Motor neuron (in vitro differentiated cells): ENCODE results near the gene TRIO. TPM values are rescaled to one million over a fixed set of nuclear protein-coding genes. Genes with fewer than 3 reads are reported as not detected.

ENCODE experiments used
- ATAC-seq, 8 experiments: fragments of 200-7000 bp; cut with Tn5 transposase; replicated peaks in 6 of 8; 2 replicates each; pipeline ENCODE4 v1.8.0; 2021; ENCODE audit warnings: mild to moderate bottlenecking in 8 of 8, moderate library complexity in 8 of 8
- H3K27ac ChIP-seq, 2 donors: fragments of 250-450 bp; sonication (Bioruptor Pico); 2 replicates each; pipeline ENCODE4 v1.9.0; 2021; ENCODE audit warnings: antibody characterized with exemption in 2 of 2, mild to moderate bottlenecking in 2 of 2, moderate library complexity in 1 of 2
- H3K4me1 ChIP-seq, 2 donors: fragments of 250-450 bp; sonication (Bioruptor Pico); replicated peaks in 1 of 2; 2 replicates each; pipeline ENCODE4 v1.6.1; 2021; ENCODE audit warnings: antibody characterized with exemption in 2 of 2, mild to moderate bottlenecking in 2 of 2, moderate library complexity in 1 of 2
- H3K4me3 ChIP-seq, 5 donors: fragments of 250-450 bp; sonication (Bioruptor Pico); 2 replicates each; pipeline ENCODE4 v1.9.0; 2021; ENCODE audit warnings: antibody characterized with exemption in 5 of 5, mild to moderate bottlenecking in 5 of 5, moderate library complexity in 4 of 5
- WGBS, 10 experiments: fragments of 450-650 bp; shearing (Covaris generic); methylation state at CpG; one replicate each; pipeline ENCODE4 v1.0.0; 2022; 5-methylcytosine and 5-hydroxymethylcytosine counted together
- in situ Hi-C, 9 experiments: fragments of 400-800 bp; cut with MboI; loops; one replicate each; pipeline ENCODE4 v1.15.0; 2021; ENCODE audit warnings: low sequenced_read_pairs in 9 of 9, low pct_unique_long_range_greater_than_20kb in 2 of 9; ENCODE audit not compliant: unreplicated experiment in 9 of 9
- total RNA-seq, 8 experiments: library from RNA; unstranded; fragments of 300-600 nt; gene quantifications; 2 replicates each; pipeline versions ENCODE4 v1.2.3 to v1.2.4, GENCODE V29; 2022

The TRIO gene
- total RNA-seq, 8 experiments from 2014 or later: 39.7 to 162 (median 92.9) TPM

DNA sequence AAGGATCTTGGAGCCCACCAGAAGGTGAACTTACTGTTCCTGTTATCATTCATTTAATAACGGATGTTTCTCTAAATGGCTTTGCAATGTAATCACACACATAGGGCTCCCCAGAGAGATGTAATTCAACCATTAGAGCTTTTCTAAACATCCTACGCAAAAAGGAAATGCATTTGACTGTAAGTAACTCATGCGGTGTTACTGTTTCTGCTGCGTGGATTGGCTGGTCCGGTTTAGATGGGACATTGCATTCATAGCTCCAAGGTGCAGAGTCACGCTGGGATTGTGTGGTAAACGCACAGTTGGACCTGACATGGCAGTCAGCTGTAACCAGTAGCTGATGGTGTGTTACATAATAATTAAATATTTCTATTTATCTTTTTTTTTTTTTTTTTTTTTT is 252.9 kb downstream of the TRIO start:
- ATAC-seq: peak in 4 of 8 experiments; percentile 31 to 66 (median 43)
- in situ Hi-C loops: no loop called here
- H3K27ac ChIP-seq: no peak overlapping the region

DNA sequence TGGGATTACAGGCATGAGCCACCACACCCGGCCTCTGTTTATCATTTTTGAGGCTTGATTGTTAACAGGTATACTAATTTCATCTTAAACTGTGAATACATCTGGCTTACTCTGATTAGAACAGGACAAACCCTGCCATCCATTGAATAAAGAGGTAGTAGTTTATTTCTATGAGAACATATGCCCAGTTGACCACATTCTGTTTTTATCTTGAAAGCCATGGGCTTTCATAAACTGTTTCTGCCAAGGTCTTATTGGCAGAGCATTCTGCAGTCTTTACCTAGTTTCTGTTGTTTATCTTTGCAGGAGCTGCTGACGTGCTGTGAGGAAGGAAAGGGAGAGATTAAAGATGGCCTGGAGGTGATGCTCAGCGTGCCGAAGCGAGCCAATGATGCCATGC is 253.6 kb downstream of the TRIO start:
- 89 to 100% (median 100%) methylated on average over 1 to 3 of the region's 5 CpGs; no CpG with 5 or more reads in 3 of the 10 experiments for WGBS, 10 experiments
- in situ Hi-C loops: no loop called here

More for the DNA sequence above, 252.9 kb downstream of the TRIO start:
- H3K4me3 ChIP-seq: no peak overlapping the region
- WGBS, 10 experiments: 80 to 100% (median 90%) methylated on average over 1 to 7 of the region's 7 CpGs; no CpG with 5 or more reads in 1 of the 10 experiments
- peaks cover 12 to 26% of the 10 kb centered on the region in 2 donors for H3K4me1 ChIP-seq

DNA sequence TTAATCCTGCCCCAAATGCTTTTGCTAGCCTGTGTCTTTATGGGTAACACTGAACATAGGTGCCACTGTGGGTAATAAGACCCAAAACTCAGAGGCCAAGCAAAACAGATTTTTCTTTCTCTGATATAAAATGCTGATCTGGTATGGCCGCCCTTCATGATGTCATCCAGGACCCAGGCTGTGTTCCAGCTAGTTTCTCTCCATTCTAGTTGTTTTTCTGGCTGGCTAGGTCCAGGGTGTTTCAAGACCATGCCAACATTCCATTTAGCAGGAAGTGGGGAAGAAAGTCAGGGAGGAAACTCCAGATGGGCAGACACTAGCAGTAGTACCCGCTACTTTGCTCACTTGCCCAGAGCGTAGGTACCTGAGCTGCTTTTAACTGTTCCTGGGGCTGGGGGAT is 254.6 kb downstream of the TRIO start:
- peaks cover 12 to 35% of the 10 kb centered on the region in 2 donors for H3K4me1 ChIP-seq
- WGBS, 10 experiments: 60 to 100% (median 86%) methylated on average over 1 to 3 of the region's 3 CpGs; no CpG with 5 or more reads in 4 of the 10 experiments
- ATAC-seq: peak in 1 of 8 experiments; percentile 30
- no peak overlapping the region for H3K27ac ChIP-seq
- no peak overlapping the region for H3K4me3 ChIP-seq
- in situ Hi-C loops: no loop called here

More for the DNA sequence above, 253.6 kb downstream of the TRIO start:
- Histone ChIP-seq H3K27ac (no peak overlapping the region), H3K4me3 (no peak overlapping the region), H3K4me1 (peaks cover 12 to 33% of the 10 kb centered on the region in 2 donors)
- ATAC-seq: no peak

DNA sequence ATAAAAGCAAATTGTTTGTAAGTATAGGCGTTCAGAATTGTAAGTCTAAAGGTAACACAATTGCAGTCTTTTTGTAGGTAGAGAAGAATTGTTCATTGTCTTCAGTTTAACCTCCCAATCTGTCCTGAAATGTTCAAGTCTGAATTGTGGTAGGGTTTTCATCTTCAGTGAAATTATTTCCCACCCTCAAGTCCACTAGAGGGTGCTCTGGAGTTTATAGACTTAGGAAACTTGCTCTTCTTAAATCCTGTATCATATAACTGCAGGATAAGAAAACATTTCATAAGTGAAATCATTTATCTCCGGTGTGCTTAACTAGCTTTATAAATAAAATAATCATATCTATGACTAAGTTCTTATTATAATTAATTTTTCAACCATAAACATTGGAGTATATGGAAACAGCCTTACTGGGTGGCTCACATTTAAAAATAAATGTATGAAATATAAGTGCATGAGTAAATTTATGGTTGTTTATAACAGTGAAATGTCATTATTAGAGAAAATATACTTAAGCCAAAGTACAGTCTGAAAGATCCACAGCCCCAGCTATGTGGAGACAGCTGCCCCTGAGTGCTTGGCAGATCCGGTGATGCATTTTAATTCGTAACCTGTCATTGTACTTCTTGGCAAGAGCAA is 256.0 kb downstream of the TRIO start:
- Histone ChIP-seq H3K27ac (peak overlapping the region; percentile 43 to 61), H3K4me3 (no peak overlapping the region), H3K4me1 (peaks cover 12 to 35% of the 10 kb centered on the region in 2 donors)
- in situ Hi-C loops: no loop called here
- WGBS, 10 experiments: 0 to 100% (median 50%) methylated on average over 2 to 4 of the region's 4 CpGs
- peak in 3 of 8 experiments; percentile 45 to 59 (median 45) for ATAC-seq

DNA sequence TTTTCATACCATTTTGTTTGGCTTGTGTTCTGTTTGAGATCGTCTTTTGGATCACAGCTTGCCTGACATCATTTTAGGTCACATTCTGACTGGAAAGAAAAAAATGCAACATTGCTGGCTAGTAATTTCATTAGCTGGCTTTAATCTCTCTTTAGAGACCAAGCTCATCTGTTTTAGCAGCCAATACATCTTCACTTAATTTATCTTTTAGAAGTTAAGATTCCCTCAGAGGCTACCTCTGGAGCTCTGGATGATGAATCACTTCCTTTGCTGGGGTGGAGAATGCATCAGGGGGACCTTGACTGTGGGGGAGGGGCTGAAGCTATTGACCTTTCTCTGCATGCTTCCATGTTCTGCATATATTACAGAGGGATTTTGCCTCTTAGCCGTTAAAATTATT is 256.9 kb downstream of the TRIO start:
- WGBS, 10 experiments: 0 to 89% (median 28%) methylated on average over 1 to 2 of the region's 2 CpGs; no CpG with 5 or more reads in 1 of the 10 experiments
- ATAC-seq: peak in 7 of 8 experiments; percentile 18 to 85 (median 77)
- H3K27ac ChIP-seq: peak overlapping the region; percentile 43 to 61
- in situ Hi-C loops: loop anchor here in 1 of 9 experiments (25.0 kb wide), 1 partner anchor 237 kb away; no protein-coding TSS in a partner anchor
- peaks cover 12 to 42% of the 10 kb centered on the region in 2 donors for H3K4me1 ChIP-seq
- H3K4me3 ChIP-seq: no peak overlapping the region

DNA sequence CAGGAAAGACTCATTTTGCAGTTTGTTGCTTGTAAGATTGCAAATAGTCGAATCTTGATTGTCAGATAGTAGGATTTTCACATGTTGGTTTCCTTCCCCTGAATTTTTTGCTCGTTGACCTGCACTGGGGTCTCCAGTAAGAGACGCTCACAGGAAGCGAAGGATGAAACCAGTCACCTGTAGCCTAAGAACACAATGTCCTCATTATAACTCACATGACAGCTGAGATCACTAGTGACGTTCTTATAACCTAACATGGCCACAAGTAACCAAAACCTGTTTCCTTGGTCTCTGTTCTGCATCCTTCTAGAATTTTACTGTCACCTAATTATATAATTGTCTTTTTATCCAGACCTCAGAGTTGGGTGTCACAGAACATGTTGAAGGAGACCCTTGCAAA is 257.5 kb downstream of the TRIO start:
- ATAC-seq: peak in 4 of 8 experiments; percentile 6 to 25 (median 17)
- 75 to 100% (median 94%) methylated on average over 2 to 5 of the region's 5 CpGs; no CpG with 5 or more reads in 2 of the 10 experiments for whole genome bisulfite sequencing, 10 experiments
- Histone ChIP-seq H3K4me1 (peaks cover 12 to 45% of the 10 kb centered on the region in 2 donors), H3K27ac (peak overlapping the region in 1 of 2 donors; percentile 58), H3K4me3 (no peak overlapping the region)
- in situ Hi-C loops: loop anchor here in 1 of 9 experiments (25.0 kb wide), 1 partner anchor 237 kb away; no protein-coding TSS in a partner anchor

DNA sequence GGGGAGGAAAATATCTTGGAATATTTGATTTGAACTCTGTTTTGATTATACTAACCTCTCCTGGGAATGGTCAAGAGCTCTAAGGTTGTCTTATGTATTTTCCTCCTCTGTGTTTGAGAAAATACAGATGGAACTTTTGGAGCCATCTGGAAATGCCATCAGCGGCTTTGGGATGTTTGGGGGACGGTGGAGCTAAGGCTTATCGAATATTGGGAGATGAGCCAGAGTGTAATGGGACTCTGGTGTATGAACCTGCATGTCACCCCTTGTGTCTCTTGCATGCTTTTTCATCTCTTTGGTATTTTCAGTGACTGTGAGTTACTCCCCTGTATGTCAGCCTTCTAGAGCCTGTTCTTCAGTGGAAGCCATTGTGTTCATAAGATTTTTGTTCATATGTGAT is 258.5 kb downstream of the TRIO start:
- no peak for ATAC-seq
- Histone ChIP-seq H3K4me3 (no peak overlapping the region), H3K27ac (no peak overlapping the region), H3K4me1 (peaks cover 12 to 43% of the 10 kb centered on the region in 2 donors)
- WGBS, 10 experiments: 72 to 100% (median 100%) methylated on average over 1 to 3 of the region's 3 CpGs; no CpG with 5 or more reads in 3 of the 10 experiments
- in situ Hi-C loops: loop anchor here in 1 of 9 experiments (25.0 kb wide), 1 partner anchor 236 kb away; no protein-coding TSS in a partner anchor

DNA sequence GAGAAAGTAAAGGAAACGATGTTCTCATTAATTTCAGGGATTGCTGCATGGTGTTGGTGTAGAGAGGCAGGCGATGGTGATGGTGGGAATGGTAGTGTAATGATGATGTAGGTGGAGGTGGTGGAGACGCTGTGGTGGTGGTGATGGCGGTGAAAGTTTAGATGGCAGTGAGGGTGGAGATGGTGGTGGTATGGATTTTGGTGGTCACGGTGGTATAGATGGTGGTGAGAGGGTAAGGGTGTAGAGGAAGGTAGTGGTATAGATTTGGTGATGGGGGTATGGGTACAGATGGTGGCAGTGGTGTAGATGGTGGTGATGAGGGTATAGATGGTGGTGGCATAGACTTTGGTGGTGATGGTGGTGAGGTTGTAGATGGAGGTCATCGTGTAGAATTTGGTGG is 259.3 kb downstream of the TRIO start:
- 40 to 100% (median 95%) methylated on average over 1 to 5 of the region's 6 CpGs for WGBS, 10 experiments
- ATAC-seq: no peak
- in situ Hi-C loops: loop anchor here in 1 of 9 experiments (25.0 kb wide), 1 partner anchor 235 kb away; no protein-coding TSS in a partner anchor
- Histone ChIP-seq H3K4me3 (no peak overlapping the region), H3K27ac (no peak overlapping the region), H3K4me1 (peaks cover 15 to 43% of the 10 kb centered on the region in 2 donors)

DNA sequence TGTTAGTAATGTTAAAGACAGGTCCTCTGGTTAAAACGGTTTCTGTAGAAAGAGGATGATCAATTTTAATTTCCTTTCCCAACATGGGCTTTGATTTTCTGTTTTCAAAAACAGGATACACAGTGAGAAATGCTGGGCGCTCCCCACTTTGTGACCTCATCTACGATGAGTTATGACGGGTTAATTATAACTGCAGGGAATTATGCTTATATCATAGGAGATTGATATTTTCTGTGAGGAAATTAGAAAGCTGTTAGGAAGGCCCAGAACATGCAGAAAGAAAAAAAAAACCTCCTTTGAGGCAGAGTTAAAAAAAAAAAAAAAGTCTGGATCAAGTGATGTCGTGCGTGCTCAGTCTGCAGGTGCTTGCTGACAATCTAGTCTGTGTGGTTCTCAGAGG is 261.6 kb downstream of the TRIO start:
- H3K4me1 ChIP-seq: peaks cover 14 to 44% of the 10 kb centered on the region in 2 donors
- 68 to 100% (median 81%) methylated on average over 1 to 6 of the region's 6 CpGs for WGBS, 10 experiments
- no peak overlapping the region for H3K4me3 ChIP-seq
- in situ Hi-C loops: loop anchor here in 1 of 9 experiments (25.0 kb wide), 1 partner anchor 233 kb away; no protein-coding TSS in a partner anchor
- peak overlapping the region in 1 of 2 donors; percentile 43 for H3K27ac ChIP-seq
- ATAC-seq: peak in 5 of 8 experiments; percentile 41 to 70 (median 53)

DNA sequence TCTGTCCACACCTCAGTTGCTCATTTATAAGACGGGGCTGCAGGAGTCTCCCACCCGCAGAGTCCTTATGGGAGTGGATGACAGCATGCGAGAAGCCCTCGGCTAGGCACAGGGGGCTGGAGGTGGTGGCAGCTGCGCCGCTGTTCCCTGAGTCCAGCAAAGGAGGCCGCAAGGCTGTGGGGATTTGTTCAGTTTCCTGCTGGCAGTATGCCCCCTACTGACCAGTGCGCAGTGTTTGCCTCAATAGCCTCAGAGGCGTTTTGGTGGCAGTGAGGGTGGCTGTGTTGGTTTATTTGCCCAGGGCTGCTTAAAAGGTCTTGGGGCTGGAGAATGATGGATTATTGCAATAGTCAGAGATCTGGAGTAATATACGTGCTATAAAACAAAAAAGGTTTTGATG is 262.1 kb downstream of the TRIO start:
- peak in 2 of 8 experiments; percentile 3 to 23 for ATAC-seq
- in situ Hi-C loops: loop anchor here in 1 of 9 experiments (25.0 kb wide), 1 partner anchor 232 kb away; no protein-coding TSS in a partner anchor
- Histone ChIP-seq H3K27ac (peak overlapping the region; percentile 1 to 43), H3K4me1 (peaks cover 11 to 40% of the 10 kb centered on the region in 2 donors), H3K4me3 (no peak overlapping the region)
- WGBS, 10 experiments: 84 to 100% (median 95%) methylated on average over 1 to 8 of the region's 10 CpGs; no CpG with 5 or more reads in 3 of the 10 experiments

DNA sequence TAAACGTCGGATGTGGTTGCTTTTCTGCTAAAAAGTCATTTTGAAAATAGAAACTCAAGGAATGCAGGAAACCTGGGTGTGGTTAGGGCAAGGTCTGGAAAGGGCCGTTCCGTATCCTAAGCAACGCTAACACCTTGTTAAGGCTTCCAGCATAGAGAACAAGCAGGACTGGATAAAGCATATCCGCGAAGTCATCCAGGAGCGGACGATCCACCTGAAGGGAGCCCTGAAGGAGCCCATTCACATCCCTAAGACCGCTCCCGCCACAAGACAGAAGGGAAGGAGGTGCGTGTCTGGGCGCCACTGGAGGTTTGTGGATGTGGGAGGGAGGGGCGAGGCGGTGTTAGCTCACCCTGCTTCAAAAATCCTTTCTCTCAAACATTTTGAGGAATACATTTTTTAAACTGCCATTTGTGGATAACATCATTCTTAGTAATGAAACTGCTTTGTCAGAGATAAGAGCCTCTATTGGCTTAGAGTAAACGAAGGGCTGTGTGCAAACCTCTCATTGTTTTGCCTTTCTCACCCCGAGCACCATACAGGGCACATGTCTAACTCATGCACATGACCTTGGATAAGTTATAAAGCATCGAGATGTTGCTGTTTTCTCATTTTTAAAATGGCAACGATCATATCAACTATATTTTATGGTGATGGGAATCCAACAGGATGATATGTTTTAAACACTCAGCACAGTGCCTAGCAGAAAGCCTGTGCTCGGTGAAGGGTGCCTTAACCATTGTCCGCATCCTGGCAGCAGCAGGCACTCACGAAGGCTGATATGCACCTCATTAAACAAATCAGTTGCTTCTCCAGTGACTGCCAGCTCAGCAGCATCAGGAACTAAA is 262.8 kb downstream of the TRIO start:
- in situ Hi-C loops: loop anchor here in 1 of 9 experiments (25.0 kb wide), 1 partner anchor 231 kb away; no protein-coding TSS in a partner anchor
- peaks cover 6 to 36% of the 10 kb centered on the region in 2 donors for H3K4me1 ChIP-seq
- peak in 3 of 8 experiments; percentile 15 to 56 (median 24) for ATAC-seq
- H3K4me3 ChIP-seq: no peak overlapping the region
- 79 to 98% (median 93%) methylated on average over 1 to 15 of the region's 22 CpGs; no CpG with 5 or more reads in 1 of the 10 experiments for WGBS, 10 experiments
- H3K27ac ChIP-seq: peak overlapping the region in 1 of 2 donors; percentile 1

DNA sequence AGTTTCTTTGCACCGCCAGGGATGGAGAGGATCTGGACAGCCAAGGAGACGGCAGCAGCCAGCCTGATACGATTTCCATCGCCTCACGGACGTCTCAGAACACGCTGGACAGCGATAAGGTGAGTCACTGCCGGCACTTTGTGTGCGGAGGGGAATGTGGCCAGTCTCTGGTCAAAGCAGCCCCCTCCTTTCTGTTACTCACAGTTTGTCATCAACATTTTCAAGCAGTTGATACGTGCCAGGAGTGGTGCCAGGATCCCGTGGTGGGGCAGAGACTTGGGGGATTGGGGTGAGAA is 263.4 kb downstream of the TRIO start:
- in situ Hi-C loops: loop anchor here in 1 of 9 experiments (25.0 kb wide), 1 partner anchor 231 kb away; no protein-coding TSS in a partner anchor
- Histone ChIP-seq H3K4me1 (peaks cover 6 to 31% of the 10 kb centered on the region in 2 donors), H3K27ac (no peak overlapping the region), H3K4me3 (no peak overlapping the region)
- 20 to 98% (median 94%) methylated on average over 1 to 9 of the region's 12 CpGs; no CpG with 5 or more reads in 4 of the 10 experiments for WGBS, 10 experiments
- ATAC-seq: peak in 1 of 8 experiments; percentile 22
